OCI-LY7 (cell line): Measurements from ENCODE around the gene CCSER2.

Experiments used
- CTCF ChIP-seq: fragments of 200-600 bp; sonication (generic); conservative IDR thresholded peaks from 2 replicates; pipeline ENCODE4 v1.5.1; 2014; ENCODE audit warnings: mild to moderate bottlenecking, antibody characterized with exemption, low read length, moderate library complexity, mixed read lengths
- EZH2phosphoT487 ChIP-seq: fragments of 200-600 bp; sonication (generic); IDR thresholded peaks from 2 replicates; pipeline ENCODE4 v1.6.1; 2018; ENCODE audit warnings: low read depth, borderline replicate concordance, mild to moderate bottlenecking, mixed run types, antibody characterized with exemption, low read length, moderate library complexity, mixed read lengths

- TF ChIP-seq CTCF (no peak), EZH2phosphoT487 (no peak)
These were observed 20.4 kb upstream of the CCSER2 start for GRCh38 chr10:84308021-84308420.
